GM12891 (cell line): ENCODE measurements around the gene GIMAP8.

Experiments
- POLR2A ChIP-seq: IDR thresholded peaks from 2 replicates; pipeline ENCODE4 v1.6.1; 2011; ENCODE audit warnings: low read depth, low read length, control low read depth
- TAF1 ChIP-seq: IDR thresholded peaks from 2 replicates; pipeline ENCODE4 v1.6.1; 2011; ENCODE audit warnings: low read depth, low read length, control low read depth

DNA sequence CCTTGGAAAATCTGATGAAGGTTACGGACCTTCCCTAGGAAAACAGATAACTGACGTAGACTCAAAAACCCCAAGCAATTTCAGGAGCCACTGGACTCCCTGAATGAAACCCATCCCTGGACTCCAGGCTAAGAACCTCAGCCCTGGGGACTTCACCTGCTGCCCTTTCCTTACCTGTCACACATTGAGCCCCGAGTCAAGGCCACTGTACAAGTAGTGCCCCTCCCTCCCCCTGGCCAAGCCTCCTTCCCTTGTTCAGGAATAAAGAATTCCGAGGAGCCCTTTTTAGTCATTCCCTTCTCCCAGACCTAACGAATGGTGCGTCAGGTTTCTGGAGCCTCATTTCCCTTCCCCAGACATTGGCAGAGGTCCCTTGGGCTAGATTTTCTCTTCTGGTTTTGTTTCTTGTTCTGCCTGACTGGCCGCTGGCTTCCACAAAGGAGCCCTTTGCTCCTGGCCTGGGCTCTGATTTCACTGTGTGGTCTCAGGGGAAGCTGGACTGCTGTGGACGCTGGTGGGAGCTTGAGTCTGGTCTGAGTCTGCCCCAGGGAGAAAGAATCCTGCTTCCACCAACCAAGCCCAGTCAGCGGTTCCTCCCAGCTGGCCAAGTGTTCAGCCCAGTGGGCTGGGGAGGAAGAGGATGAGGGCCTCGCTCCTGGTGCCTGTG lies 39.6 kb upstream of the GIMAP8 start:
- TF ChIP-seq POLR2A (no peak), TAF1 (no peak)
